ENCODE data around the gene SETD5.

- TF ChIP-seq CTCF (optimal IDR thresholded peaks at IDR 0.05 in 1 of 3, IDR thresholded peaks at IDR 0.05 in 1 of 3, conservative IDR thresholded peaks at IDR 0.05 in 1 of 3; ENCODE audit: extremely low read depth in 1 of 3, insufficient read depth in 2 of 3, low read length in 3 of 3) (no peak), EZH2 (IDR thresholded peaks at IDR 0.05; ENCODE audit: low read length) (no peak)
These were observed 18.8 kb downstream of the SETD5 start for GRCh38 chr3:9416139-9416780.
